CD4-positive, alpha-beta T cell treated with Interleukin-6 at 100 ng/mL for 8 hours (primary cell): ENCODE results near the gene HIGD2B.
"Not testable (repeated sequence)": the region's sequence is repeated elsewhere in the genome, so short reads cannot be mapped to it uniquely, and the experiment has no call there.

Experiments
- DNase-seq: peaks from one replicate; pipeline ENCODE4 v3.0.0-alpha.2; 2020; ENCODE audit warnings: mixed read lengths, low spot score

Gene HIGD2B

GRCh38 chr15:72676838-72677237 is 9.1 kb downstream of the HIGD2B start:
- DNase-seq = no peak

DNA sequence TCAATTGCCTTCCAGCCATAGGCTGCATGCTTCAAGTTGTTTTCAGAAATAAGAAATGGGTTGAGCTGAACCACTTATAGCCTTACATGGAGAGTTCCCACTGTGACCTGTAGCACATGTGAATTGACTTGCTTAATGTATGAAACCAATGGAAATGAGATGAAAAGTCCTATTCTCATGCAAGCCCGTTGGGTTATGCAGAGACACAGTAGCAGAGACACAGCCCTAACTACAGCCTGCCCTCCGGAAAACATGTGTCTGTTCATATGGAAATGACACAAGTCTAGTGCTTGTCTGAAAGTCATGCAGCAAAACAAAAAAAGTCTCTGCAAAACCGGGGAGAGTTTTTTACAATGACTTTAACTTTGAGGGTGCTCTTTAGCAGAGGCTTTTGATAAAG is 14.5 kb downstream of the HIGD2B start:
- no peak for DNase-seq

DNA sequence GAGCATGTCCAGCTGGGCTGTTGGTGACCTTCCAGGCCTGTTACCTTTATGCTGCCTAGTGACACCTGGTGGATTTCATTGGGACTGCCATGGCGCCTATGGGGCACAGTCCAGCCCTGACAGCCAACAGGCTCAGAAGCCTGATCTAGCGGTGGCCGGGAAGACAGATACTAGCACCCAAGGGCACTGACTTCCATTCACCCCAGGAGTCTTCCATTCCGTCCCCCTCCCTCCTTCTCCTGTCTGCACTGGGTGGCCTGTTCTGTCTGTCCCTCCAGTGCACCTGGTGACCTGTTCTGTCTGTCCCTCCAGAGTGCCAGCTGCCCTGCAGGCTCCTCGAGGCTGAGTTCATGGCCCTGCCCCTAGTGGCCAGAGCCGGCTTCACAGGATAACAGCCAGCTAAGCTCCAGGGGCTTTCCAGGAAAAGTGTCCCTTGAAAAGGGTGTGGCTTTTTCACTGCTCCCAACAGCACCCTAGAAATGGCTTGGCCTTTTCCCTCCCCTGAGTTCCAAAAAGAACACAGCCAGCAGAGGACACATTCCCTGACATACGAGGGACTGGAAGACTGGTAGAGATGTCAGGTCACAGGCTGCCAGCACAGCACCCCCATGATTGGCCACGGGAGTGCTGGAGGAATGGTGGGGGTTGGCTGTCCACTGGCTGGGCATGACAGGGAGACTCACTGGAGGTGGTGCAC is 15.2 kb downstream of the HIGD2B start:
- peak; percentile 62 for DNase-seq

DNA sequence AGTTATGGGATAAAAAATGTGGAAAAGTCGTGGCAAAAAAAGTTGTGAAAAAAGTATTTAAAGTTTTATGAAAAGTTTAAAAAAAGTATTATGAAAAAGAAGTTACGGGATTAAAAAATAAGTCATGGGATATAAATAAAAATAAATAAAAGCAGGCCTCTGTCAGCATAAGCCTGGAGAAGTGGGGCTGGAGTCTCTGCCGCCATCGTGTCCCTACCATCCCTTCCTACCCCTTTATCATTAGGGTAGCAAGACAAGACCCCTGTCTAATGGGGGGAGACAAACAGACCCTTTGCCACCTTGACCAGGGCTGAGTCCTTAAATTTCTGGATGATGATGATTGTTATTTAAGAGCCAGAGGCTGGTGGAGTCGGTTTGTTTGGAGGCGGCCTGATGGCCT is 16.2 kb downstream of the HIGD2B start:
- not testable (repeated sequence) for DNase-seq

DNA sequence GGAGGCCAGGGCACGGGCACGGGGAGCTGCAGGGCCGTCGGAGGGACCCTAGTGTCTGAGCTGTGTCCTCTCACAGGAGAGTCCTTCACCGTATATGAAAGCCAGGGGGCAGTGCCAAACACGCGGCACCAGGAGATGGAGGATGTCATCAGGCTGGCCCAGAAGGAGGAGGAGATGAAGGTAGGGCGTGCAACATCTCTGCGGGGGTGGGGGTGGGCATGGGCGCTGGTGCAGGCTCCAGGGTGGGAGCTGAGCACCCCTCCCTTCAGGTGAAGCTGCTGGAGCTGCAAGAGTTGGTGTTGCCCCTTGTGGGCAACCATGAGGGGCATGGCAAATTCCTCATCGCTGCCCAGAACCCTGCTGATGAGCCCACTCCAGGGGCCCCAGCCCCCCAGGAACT is 20.3 kb downstream of the HIGD2B start:
- not testable (repeated sequence) for DNase-seq

GRCh38 chr15:72663931-72664330 is 22.1 kb downstream of the HIGD2B start:
- DNase-seq = not testable (repeated sequence)

DNA sequence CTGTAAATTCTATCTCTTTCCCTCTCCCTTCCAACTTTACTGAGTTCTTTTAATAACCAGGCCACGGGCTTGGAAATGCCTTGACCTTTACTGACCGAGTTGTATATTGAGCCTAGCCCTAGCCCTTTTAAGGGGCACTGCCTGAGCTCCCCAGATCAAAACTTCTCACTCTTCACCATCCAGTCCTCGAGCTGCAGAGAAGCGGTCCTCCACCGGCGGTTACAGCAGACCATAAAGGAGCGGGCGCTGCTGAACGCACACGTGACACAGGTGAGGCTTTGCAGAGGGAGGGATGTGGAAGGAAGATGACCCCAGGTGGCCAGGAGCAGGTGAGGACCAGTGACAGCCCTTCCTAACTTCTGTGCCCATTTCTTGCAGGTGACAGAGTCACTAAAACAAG is 24.9 kb downstream of the HIGD2B start:
- DNase-seq = not testable (repeated sequence)

DNA sequence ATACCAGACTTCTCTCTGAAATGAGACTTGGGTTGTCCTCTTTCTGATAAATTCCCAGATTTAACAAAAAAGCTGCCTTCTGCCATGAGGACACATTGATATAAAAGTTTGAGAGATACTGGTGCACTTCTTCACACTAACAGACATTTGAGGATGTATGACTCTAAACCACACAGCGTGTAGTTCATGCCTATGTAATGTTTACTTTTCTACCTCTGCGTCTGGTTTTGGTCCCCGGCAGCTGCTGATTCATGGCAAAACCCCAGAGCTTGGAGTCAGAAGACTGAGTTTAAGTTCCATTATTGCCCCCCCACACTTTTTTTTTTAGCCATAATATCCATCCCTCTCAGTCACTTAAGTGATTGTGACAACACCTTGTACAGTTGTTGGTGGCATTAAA is 30.0 kb downstream of the HIGD2B start:
- DNase-seq = not testable (repeated sequence)

DNA sequence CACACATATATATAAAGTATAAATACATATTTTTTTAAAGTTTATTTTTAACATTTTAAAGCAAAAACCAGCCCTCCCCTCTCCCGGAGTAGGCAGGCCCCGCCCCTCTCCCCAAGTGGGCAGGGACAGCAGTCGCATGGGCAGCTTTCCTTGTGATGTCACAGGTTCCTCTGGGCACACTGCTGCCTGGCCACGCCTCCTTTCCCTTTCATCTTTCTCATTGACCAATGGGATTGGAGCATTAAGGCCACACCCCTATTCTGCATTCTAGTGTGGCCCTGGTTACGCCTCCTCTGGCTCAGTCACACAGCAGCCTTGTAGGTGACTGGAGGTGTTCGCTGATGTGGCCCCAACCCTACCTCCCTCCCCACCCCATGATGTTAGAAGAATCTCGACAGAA is 31.6 kb downstream of the HIGD2B start, which contains the start of gene GOLGA6B:
TSS of gene GOLGA6B (plus strand) at position 301 of the 400 bp plus-strand sequence. CDS start at position 342, 41 bp downstream.
- DNase-seq = not testable (repeated sequence)

DNA sequence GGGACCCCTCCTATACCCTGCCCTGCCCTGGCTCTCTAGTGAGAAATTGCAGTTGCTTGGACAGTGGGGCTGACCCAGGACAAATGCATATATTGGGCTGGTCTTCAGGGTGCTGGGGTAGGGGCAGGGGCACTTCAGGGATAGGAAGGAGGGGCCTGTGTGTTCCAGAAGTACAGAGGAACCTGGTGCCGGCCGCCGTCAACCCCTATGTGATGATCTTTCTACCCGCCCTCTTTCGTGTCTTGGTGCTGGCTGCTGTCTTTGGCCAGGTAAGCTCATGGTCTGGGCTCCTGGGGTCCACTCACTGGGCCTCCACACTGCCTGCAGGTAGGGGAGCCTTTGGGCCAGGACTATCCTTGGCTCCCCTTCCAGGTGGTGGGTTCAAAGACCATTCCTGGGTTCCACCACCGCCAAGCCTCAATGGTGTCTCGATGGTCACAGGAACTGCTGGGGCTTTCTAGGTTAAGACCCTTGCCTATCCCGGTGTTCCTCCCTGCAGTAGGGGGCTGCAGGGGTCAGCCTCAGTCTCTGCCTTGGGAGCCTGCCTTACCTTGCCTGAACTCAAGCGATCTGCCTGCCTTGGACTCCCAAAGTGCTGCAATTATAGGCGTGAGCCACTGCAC is 37.2 kb downstream of the HIGD2B start:
- not testable (repeated sequence) for DNase-seq

- not testable (repeated sequence) for DNase-seq
These were observed 43.7 kb downstream of the HIGD2B start for GRCh38 chr15:72642271-72642670.

DNA sequence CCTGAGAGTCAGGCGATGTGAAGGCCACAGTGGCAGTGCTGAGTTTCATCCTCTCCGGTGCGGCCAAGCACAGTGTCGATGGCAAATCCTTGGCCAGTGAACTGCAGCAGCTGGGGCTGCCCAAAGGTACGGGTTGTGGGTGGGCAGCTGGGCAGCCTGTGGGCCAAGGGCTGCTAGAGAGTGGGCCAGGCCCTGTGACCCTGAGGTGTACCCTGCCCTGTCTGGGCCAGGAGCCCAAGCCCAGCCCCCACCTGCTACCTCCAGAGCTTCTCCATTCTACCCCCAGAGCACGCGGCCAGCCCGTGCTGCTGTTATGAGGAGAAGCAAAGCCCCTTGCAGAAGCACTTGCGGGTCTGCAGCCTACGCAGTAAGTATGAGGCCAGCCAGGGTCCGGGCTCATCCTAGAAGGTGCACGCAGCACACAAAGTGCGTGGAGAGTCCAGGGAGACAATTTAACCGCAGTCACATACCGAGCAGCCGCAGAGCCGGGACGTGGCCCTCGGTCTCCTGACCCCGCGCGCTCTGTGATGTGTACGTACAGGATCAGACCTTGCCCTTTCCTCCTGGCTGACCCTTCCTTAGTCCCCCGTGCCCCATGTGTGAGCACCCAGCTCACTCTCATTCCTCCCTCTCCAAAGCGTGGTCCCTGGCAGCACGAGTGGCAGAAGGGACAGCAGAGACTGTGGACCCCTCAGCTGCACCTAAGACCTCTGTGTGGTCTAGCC is 46.1 kb downstream of the HIGD2B start:
- not testable (repeated sequence) for DNase-seq

DNA sequence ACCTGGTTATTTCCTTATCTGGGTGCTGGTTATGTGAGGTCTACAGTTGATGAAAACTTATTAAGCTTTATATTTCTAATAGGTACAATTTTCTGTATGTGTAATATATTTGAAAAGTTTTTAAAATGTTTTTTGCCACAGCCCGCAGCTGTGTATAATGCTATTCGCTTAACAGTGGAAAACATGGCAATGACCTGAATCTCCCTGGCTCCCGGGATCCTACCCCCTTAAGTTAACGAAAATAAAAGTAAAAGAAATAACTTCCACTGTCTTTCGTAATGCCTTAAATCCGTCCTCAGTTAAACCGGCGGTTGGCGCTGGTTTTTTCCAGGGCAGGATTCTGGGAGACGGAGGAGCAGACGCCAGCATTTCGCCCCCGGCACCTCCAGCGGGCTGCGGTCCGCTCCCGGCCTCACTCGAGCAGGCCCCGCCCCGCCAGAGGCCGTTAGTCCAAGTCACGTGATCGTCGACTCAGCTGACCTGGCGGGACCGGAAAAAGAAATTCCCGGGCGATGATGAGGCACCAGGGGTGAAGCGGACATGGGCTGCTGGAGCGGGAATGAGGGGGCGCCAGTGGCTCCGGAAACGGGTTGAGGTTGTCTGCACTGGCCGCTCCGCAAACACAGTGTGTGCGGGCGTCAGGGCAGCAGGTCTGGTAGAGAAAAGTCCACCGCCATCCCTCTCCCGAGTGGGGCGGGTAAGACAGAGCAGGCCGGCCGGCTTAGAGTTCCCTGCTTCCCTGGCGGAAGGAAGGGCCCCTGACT is 49.3 kb downstream of the HIGD2B start:
- peak; percentile 36 for DNase-seq

- DNase-seq = not testable (repeated sequence)
These were observed 56.9 kb downstream of the HIGD2B start for GRCh38 chr15:72629068-72629570.

DNA sequence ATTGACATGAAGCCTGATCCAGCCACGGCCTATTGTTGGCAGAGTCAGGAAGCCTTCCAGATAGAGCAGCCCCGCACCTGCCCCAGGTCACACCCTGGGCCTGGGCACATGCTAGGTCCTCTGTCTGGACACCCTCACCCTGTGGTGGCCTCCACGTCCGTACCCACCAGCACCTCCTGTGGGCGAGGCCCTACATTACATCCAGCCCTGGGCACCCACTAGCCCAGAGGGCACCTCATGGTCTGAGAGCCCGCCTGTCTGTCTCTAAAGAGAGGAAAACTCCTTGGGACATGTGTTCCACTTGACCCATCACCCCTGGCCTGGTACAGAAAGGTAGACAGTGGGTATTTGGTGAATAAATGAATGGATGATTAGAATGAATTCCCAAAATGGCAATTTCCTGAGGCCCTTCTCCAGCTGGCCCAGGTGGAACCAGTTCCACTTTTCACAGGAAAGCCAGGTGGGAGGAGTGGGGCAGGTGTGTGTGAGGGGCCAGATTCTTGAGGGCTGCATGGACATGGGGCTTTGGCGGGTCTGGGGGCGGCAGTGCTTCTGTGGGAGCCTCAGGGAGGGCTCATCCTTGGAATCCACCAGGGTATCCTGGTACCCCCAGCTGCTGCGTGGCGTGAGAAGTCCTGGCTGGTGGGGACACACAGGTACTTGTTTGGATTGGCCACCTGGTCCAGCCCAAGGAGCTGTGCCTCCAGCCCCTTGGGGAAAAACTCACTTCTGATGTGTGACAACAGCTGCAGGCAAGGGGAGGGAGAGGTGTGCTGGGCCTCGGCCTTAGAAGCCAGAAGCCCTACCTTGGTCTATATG is 57.5 kb downstream of the HIGD2B start:
- not testable (repeated sequence) for DNase-seq

DNA sequence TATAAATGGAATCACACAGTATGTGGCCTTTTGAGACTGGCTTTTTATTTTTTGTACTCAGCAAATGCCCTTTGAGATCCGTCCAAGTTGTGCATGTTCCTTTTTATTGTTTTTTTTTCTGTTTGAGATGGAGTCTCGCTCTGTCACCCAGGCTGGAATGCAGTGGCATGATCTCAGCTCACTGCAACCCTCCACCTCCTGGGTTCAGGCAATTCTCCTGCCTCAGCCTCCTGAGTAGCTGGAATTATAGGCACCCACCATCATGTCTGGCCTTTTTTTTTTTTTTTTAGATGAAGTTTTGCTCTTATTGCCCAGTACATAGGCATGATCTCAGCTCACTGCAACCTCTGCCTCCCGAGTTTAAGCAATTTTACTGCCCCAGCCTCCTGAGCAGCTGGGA is 59.8 kb downstream of the HIGD2B start:
- not testable (repeated sequence) for DNase-seq
